Neural cell (in vitro differentiated cells): Measurements from ENCODE around the gene NOL9. TPM values are rescaled to one million over a fixed set of nuclear protein-coding genes. Genes with fewer than 3 reads are reported as not detected.

ENCODE experiments used
- H2AFZ ChIP-seq: fragments of 200-600, 300-800 bp; sonication (generic), shearing (Covaris generic); 2 replicates; pipeline ENCODE4 v1.6.0; 2014; ENCODE audit warnings: low read depth, mild to moderate bottlenecking, antibody characterized with exemption, low read length, moderate library complexity
- H3F3A ChIP-seq: fragments of 200-600 bp; shearing (Covaris generic); 2 replicates; pipeline ENCODE4 v1.6.1; 2016; ENCODE audit warnings: mild to moderate bottlenecking, moderate library complexity, mixed read lengths, antibody characterized with exemption, low read length; ENCODE audit not compliant: insufficient read depth, poor library complexity, severe bottlenecking
- H3K27ac ChIP-seq: fragments of 200-600, 300-800 bp; sonication (generic), shearing (Covaris generic); 2 replicates; pipeline ENCODE4 v1.5.1; 2014; ENCODE audit warnings: mild to moderate bottlenecking, low read length, moderate library complexity
- H3K27me3 ChIP-seq: fragments of 300-800, 200-600 bp; sonication (generic), shearing (Covaris generic); 2 replicates; pipeline ENCODE4 v1.6.0; 2014; ENCODE audit warnings: mild to moderate bottlenecking, low read depth, low read length, moderate library complexity; ENCODE audit not compliant: insufficient read depth
- H3K36me3 ChIP-seq: fragments of 300-800, 200-600 bp; sonication (generic), shearing (Covaris generic); 2 replicates; pipeline ENCODE4 v1.5.1; 2014; ENCODE audit warnings: mild to moderate bottlenecking, antibody characterized with exemption, low read length, moderate library complexity; ENCODE audit not compliant: insufficient read depth
- H3K4me2 ChIP-seq: fragments of 300-800, 200-600 bp; sonication (generic), shearing (Covaris generic); 2 replicates; pipeline ENCODE4 v1.6.0; 2014; ENCODE audit warnings: mild to moderate bottlenecking, low read length
- H3K4me3 ChIP-seq: fragments of 300-800, 200-600 bp; sonication (generic), shearing (Covaris generic); 2 replicates; pipeline ENCODE4 v1.5.1; 2014; ENCODE audit warnings: mild to moderate bottlenecking, low read length, moderate library complexity
- H3K79me2 ChIP-seq: fragments of 200-600 bp; shearing (Covaris generic); replicated peaks from 2 replicates; pipeline ENCODE4 v1.6.0; 2014; ENCODE audit warnings: mild to moderate bottlenecking, low read length, moderate library complexity; ENCODE audit not compliant: insufficient read depth
- H3K9ac ChIP-seq: fragments of 300-800, 200-600 bp; sonication (generic), shearing (Covaris generic); 2 replicates; pipeline ENCODE4 v1.6.1; 2016; ENCODE audit warnings: mild to moderate bottlenecking, low read length, mixed read lengths
- H3K9me2 ChIP-seq: fragments of 200-600 bp; shearing (Covaris generic); 2 replicates; pipeline ENCODE4 v1.6.1; 2016; ENCODE audit warnings: mild to moderate bottlenecking, low read length, mixed read lengths; ENCODE audit not compliant: insufficient read depth
- H3K9me3 ChIP-seq: fragments of 200-600, 300-800 bp; sonication (generic), shearing (Covaris generic); 2 replicates; pipeline ENCODE4 v1.6.1; 2016; ENCODE audit warnings: mild to moderate bottlenecking, mixed run types, low read length, moderate library complexity, mixed read lengths
- H4K20me1 ChIP-seq: fragments of 200-600 bp; shearing (Covaris generic); 2 replicates; pipeline ENCODE4 v1.6.1; 2016; ENCODE audit warnings: mild to moderate bottlenecking, mixed run types; ENCODE audit not compliant: insufficient read depth
- EP300 ChIP-seq: fragments of 450-650 bp; conservative IDR thresholded peaks from 2 replicates; pipeline ENCODE4 v1.6.1; 2014; ENCODE audit warnings: antibody characterized with exemption, mild to moderate bottlenecking, moderate library complexity; ENCODE audit not compliant: poor library complexity, severe bottlenecking
- EZH2 ChIP-seq: fragments of 200-600, 300-800 bp; shearing (Covaris generic), sonication (generic); IDR thresholded peaks from 2 replicates; pipeline ENCODE4 v1.6.1; 2014; ENCODE audit warnings: antibody characterized with exemption, low read length, borderline replicate concordance, mild to moderate bottlenecking; ENCODE audit not compliant: insufficient read depth, poor library complexity, severe bottlenecking
- MXI1 ChIP-seq: fragments of 450-650 bp; conservative IDR thresholded peaks from 2 replicates; pipeline ENCODE4 v1.6.1; 2014; ENCODE audit warnings: antibody characterized with exemption, mild to moderate bottlenecking; ENCODE audit not compliant: poor library complexity, severe bottlenecking
- POLR2AphosphoS5 ChIP-seq: IDR thresholded peaks from 2 replicates; pipeline ENCODE4 v1.6.1; 2012
- RAD21 ChIP-seq: fragments of 450-650 bp; conservative IDR thresholded peaks from 2 replicates; pipeline ENCODE4 v1.6.1; 2014; ENCODE audit warnings: antibody characterized with exemption, mild to moderate bottlenecking, moderate library complexity
- SMC3 ChIP-seq: fragments of 450-650 bp; conservative IDR thresholded peaks from 2 replicates; pipeline ENCODE4 v1.6.1; 2014; ENCODE audit warnings: antibody characterized with exemption, mild to moderate bottlenecking, moderate library complexity; ENCODE audit not compliant: poor library complexity
- TAF1 ChIP-seq: IDR thresholded peaks from 2 replicates; pipeline ENCODE4 v1.6.1; 2012; ENCODE audit warnings: low read depth
- polyA plus RNA-seq: library from polyadenylated mRNA; depleted of rRNA; stranded (reverse); fragments of >200 nt; gene quantifications from 2 replicates; pipeline ENCODE4 v1.2.3, GENCODE V29; 2014
- TF ChIP-seq, protein P1 (sequence below): fragments of 450-650 bp; IDR thresholded peaks from 2 replicates; pipeline ENCODE4 v1.5.1; 2014; ENCODE audit warnings: antibody characterized with exemption, mild to moderate bottlenecking, moderate library complexity; ENCODE audit not compliant: poor library complexity, severe bottlenecking
- TF ChIP-seq, protein P2 (sequence below): IDR thresholded peaks from 2 replicates; pipeline ENCODE4 v1.6.1; 2012; ENCODE audit warnings: borderline replicate concordance

Gene NOL9
- polyA plus RNA-seq, 1 donor from 2014 or later, result 30.7 TPM

DNA sequence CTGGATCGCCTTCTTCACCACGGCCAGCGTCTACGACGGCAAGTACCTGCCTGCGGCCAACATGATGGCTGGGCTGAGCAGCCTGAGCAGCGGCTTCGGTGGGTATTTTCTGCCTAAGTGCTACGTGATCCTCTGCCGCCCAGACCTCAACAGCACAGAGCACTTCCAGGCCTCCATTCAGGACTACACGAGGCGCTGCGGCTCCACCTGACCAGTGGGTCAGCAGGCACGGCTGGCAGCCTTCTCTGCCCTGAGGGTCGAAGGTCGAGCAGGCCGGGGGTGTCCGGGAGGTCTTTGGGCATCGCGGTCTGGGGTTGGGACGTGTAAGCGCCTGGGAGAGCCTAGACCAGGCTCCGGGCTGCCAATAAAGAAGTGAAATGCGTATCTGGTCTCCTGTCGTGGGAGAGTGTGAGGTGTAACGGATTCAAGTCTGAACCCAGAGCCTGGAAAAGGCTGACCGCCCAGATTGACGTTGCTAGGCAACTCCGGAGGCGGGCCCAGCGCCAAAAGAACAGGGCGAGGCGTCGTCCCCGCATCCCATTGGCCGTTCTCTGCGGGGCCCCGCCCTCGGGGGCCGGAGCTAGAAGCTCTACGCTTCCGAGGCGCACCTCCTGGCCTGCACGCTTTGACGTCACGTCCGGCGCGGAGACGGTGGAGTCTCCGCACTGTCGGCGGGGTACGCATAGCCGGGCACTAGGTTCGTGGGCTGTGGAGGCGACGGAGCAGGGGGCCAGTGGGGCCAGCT is 25.2 kb upstream of the NOL9 start, which contains the start of gene ZBTB48:
Gene ZBTB48 (plus strand): TSS at position 621 of the 745 bp plus-strand sequence. CDS start 616 bp downstream, outside the sequence.
- Histone ChIP-seq H3K4me3 (peak within 1 kb of the TSS; percentile 97), H3F3A (no peaks in the 10 kb centered on the region), H3K9me2 (no peaks in the 10 kb centered on the region), H3K4me2 (peak within 1 kb of the TSS; percentile 79), H2AFZ (peak within 1 kb of the TSS; percentile 91), H3K27ac (peak within 1 kb of the TSS; percentile 90), H3K27me3 (no peaks in the 10 kb centered on the region), H3K9ac (peak within 1 kb of the TSS; percentile 90), H4K20me1 (no peaks in the 10 kb centered on the region), H3K79me2 (peaks cover 17% of the 10 kb centered on the region), H3K9me3 (no peaks in the 10 kb centered on the region), H3K36me3 (no peaks in the 10 kb centered on the region)
- peak; percentile 9 for TF ChIP-seq EP300
- TF ChIP-seq MXI1, result peak; percentile 87
- peak; percentile 97 for TF ChIP-seq POLR2AphosphoS5
- TF ChIP-seq EZH2, result no peak
- TF ChIP-seq RAD21, result no peak
- TF ChIP-seq, protein P1, sequence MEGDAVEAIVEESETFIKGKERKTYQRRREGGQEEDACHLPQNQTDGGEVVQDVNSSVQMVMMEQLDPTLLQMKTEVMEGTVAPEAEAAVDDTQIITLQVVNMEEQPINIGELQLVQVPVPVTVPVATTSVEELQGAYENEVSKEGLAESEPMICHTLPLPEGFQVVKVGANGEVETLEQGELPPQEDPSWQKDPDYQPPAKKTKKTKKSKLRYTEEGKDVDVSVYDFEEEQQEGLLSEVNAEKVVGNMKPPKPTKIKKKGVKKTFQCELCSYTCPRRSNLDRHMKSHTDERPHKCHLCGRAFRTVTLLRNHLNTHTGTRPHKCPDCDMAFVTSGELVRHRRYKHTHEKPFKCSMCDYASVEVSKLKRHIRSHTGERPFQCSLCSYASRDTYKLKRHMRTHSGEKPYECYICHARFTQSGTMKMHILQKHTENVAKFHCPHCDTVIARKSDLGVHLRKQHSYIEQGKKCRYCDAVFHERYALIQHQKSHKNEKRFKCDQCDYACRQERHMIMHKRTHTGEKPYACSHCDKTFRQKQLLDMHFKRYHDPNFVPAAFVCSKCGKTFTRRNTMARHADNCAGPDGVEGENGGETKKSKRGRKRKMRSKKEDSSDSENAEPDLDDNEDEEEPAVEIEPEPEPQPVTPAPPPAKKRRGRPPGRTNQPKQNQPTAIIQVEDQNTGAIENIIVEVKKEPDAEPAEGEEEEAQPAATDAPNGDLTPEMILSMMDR, result no peak
- no peak for TF ChIP-seq TAF1
- TF ChIP-seq SMC3, result peak; percentile 8
- TF ChIP-seq, protein P2, sequence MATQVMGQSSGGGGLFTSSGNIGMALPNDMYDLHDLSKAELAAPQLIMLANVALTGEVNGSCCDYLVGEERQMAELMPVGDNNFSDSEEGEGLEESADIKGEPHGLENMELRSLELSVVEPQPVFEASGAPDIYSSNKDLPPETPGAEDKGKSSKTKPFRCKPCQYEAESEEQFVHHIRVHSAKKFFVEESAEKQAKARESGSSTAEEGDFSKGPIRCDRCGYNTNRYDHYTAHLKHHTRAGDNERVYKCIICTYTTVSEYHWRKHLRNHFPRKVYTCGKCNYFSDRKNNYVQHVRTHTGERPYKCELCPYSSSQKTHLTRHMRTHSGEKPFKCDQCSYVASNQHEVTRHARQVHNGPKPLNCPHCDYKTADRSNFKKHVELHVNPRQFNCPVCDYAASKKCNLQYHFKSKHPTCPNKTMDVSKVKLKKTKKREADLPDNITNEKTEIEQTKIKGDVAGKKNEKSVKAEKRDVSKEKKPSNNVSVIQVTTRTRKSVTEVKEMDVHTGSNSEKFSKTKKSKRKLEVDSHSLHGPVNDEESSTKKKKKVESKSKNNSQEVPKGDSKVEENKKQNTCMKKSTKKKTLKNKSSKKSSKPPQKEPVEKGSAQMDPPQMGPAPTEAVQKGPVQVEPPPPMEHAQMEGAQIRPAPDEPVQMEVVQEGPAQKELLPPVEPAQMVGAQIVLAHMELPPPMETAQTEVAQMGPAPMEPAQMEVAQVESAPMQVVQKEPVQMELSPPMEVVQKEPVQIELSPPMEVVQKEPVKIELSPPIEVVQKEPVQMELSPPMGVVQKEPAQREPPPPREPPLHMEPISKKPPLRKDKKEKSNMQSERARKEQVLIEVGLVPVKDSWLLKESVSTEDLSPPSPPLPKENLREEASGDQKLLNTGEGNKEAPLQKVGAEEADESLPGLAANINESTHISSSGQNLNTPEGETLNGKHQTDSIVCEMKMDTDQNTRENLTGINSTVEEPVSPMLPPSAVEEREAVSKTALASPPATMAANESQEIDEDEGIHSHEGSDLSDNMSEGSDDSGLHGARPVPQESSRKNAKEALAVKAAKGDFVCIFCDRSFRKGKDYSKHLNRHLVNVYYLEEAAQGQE, result peak; percentile 63

DNA sequence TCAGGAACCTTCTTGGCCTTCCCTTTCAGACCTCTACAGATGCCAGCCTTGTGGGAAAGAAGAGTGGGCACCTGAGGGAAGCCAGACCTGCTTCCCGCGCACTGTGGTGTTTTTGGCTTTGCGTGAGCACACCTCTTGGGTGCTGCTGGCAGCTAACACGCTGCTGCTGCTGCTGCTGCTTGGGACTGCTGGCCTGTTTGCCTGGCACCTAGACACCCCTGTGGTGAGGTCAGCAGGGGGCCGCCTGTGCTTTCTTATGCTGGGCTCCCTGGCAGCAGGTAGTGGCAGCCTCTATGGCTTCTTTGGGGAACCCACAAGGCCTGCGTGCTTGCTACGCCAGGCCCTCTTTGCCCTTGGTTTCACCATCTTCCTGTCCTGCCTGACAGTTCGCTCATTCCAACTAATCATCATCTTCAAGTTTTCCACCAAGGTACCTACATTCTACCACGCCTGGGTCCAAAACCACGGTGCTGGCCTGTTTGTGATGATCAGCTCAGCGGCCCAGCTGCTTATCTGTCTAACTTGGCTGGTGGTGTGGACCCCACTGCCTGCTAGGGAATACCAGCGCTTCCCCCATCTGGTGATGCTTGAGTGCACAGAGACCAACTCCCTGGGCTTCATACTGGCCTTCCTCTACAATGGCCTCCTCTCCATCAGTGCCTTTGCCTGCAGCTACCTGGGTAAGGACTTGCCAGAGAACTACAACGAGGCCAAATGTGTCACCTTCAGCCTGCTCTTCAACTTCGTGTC is 24.5 kb upstream of the NOL9 start:
- Histone ChIP-seq H3K9me3 (no peaks in the 10 kb centered on the region), H3K36me3 (no peaks in the 10 kb centered on the region), H3K27me3 (no peaks in the 10 kb centered on the region), H3K79me2 (peaks cover 17% of the 10 kb centered on the region), H3K9ac (peak overlapping the region; percentile 90), H2AFZ (peak overlapping the region; percentile 75), H3K9me2 (no peaks in the 10 kb centered on the region), H3K4me3 (peak overlapping the region; percentile 97), H4K20me1 (no peaks in the 10 kb centered on the region), H3F3A (no peaks in the 10 kb centered on the region), H3K27ac (peak overlapping the region; percentile 90), H3K4me2 (no peak overlapping the region)
- no peak for TF ChIP-seq RAD21
- TF ChIP-seq EP300, result no peak
- TF ChIP-seq EZH2, result no peak
- no peak for TF ChIP-seq POLR2AphosphoS5
- TF ChIP-seq, protein P1, result no peak
- no peak for TF ChIP-seq SMC3
- no peak for TF ChIP-seq TAF1
- TF ChIP-seq, protein P2, result no peak
- no peak for TF ChIP-seq MXI1
